ENCODE results near the gene AVPR2. TPM values are rescaled to one million over a fixed set of nuclear protein-coding genes. Genes with fewer than 3 reads are reported as not detected.

AVPR2 gene
- total and polyA plus RNA-seq, 9 of the 15 experiments (the other 6 are each of a cell fraction or from before 2014, with no cell fraction given) = not detected

- Histone ChIP-seq H3K4me3 (no peak overlapping the region), H3K9ac (ENCODE audit: insufficient read depth in 1 of 2, low read depth in 2 of 2, low read length in 2 of 2) (no peak overlapping the region), H3K27me3 (ENCODE audit: control insufficient read depth in 2 of 2, insufficient read depth in 2 of 2, low read length in 2 of 2) (no peaks in the 10 kb centered on the region), H3K4me1 (replicated peaks in 1 of 2; ENCODE audit: control insufficient read depth in 2 of 2, insufficient read depth in 2 of 2, low read length in 2 of 2) (peaks cover 12 to 38% of the 10 kb centered on the region in 2 experiments; a peak in 4 of 5 replicates), H3K79me2 (ENCODE audit: control insufficient read depth, insufficient read depth, low read length) (peaks cover 35% of the 10 kb centered on the region), H3K9me1 (ENCODE audit: control insufficient read depth, insufficient read depth, low read length) (no peaks in the 10 kb centered on the region), H4K20me1 (replicated peaks; ENCODE audit: control insufficient read depth, insufficient read depth, low read length) (no peaks in the 10 kb centered on the region), H3K27ac (ENCODE audit: extremely low read depth, low read depth, low read length) (no peak overlapping the region), H3K36me3 (ENCODE audit: control insufficient read depth, insufficient read depth, low read length) (peaks cover 32% of the 10 kb centered on the region; the same call in 2 of the 3 replicates), H2AFZ (ENCODE audit: low read depth, low read length) (no peak overlapping the region), H3K9me3 (replicated peaks; ENCODE audit: control insufficient read depth, insufficient read depth, low read depth, low read length) (no peaks in the 10 kb centered on the region), H3K4me2 (ENCODE audit: insufficient read depth, low read length) (no peak overlapping the region)
- FAIRE-seq = no peak
- intact Hi-C loops (cut with micrococcal nuclease) = no loop called here
- no peak for DNase-seq (ENCODE audit: extremely low read depth in 1 of 4, low spot score in 3 of 4)
- 77% methylated on average over 11 of the region's 40 CpGs for whole genome bisulfite sequencing (ENCODE audit: insufficient coverage, low coverage, missing lambda C conversion rate)
- POLR2A ChIA-PET = interaction anchor here (0.6 to 0.8 kb wide), 3 partner anchors 12 to 45 kb away, joined by 3 to 5 read pairs (median 4); no protein-coding TSS in a partner anchor
- no TSS peak for BruUV-seq (replicated peaks)
- TF ChIP-seq MIER1 (IDR thresholded peaks at IDR 0.05; ENCODE audit: low read depth) (no peak), CTCF (IDR thresholded peaks at IDR 0.05 in 2 of 3, conservative IDR thresholded peaks at IDR 0.05 in 1 of 3; ENCODE audit: insufficient read depth in 2 of 3, low read depth in 1 of 3, low read length in 3 of 3) (no peak), CREB3 (tag; conservative IDR thresholded peaks at IDR 0.05; ENCODE audit: low read depth) (no peak), SOX6 (IDR thresholded peaks at IDR 0.05) (no peak), CC2D1A (IDR thresholded peaks at IDR 0.05) (no peak), POLR2G (IDR thresholded peaks at IDR 0.05; ENCODE audit: low read depth, low read length) (peak; percentile 47; the same call in 1 of the 2 replicates), NRF1 (conservative IDR thresholded peaks at IDR 0.05 in 1 of 2, IDR thresholded peaks at IDR 0.05 in 1 of 2) (no peak)
- CTCF ChIA-PET (ENCODE audit: low intra/inter-chr PET ratio) = no interaction called here
- no peak for ATAC-seq
- in situ Hi-C loops (cut with MboI) = no loop called here
Measured at GRCh38 chrX:153921511-153922446, 17.3 kb downstream of the AVPR2 start.

Data from K562 (cell line).